T47D (cell line): ENCODE data around the gene FOXP2.
"Not testable (repeated sequence)": the region's sequence is repeated elsewhere in the genome, so short reads cannot be mapped to it uniquely, and the experiment has no call there.

Experiments used
- DNase-seq, 2 experiments: peaks; one replicate each; pipeline versions ENCODE4 v3.0.0 to v3.0.0-alpha.2; 2011 to 2012; ENCODE audit warnings: low read depth in 1 of 2, low spot score in 1 of 2
- JUND ChIP-seq: IDR thresholded peaks from 2 replicates; pipeline ENCODE4 v1.6.1; 2012; ENCODE audit warnings: low read depth
- in situ Hi-C: cut with HindIII; loops from 2 replicates; pipeline ENCODE4 v1.10.0; 2016; ENCODE audit warnings: low sequenced_read_pairs, low pct_unique_long_range_greater_than_20kb

The FOXP2 gene

GRCh38 chr7:114531326-114531725, 116.7 kb downstream of the FOXP2 start:
- no peak for DNase-seq
- in situ Hi-C loops = no loop called here
- TF ChIP-seq JUND = no peak

- peak in 1 of 2 experiments; percentile 18 for DNase-seq
- TF ChIP-seq JUND = no peak
- in situ Hi-C loops = no loop called here
Observed at GRCh38 chr7:114533131-114533530, 118.5 kb downstream of the FOXP2 start.

GRCh38 chr7:114534953-114535352, 120.3 kb downstream of the FOXP2 start:
- DNase-seq = no peak
- no peak for TF ChIP-seq JUND
- in situ Hi-C loops = no loop called here

- DNase-seq = peak; percentile 2 to 53
- in situ Hi-C loops = no loop called here
- TF ChIP-seq JUND = no peak
Observed at GRCh38 chr7:114539575-114539974, 125.0 kb downstream of the FOXP2 start.

- DNase-seq = no peak
- in situ Hi-C loops = no loop called here
- no peak for TF ChIP-seq JUND
Observed at GRCh38 chr7:114540291-114540690, 125.7 kb downstream of the FOXP2 start.

- DNase-seq, in situ Hi-C loops: not testable (repeated sequence)
Observed at GRCh38 chr7:114547346-114547745, 132.7 kb downstream of the FOXP2 start.

- no peak for TF ChIP-seq JUND
- in situ Hi-C loops = no loop called here
- DNase-seq = no peak
Observed at GRCh38 chr7:114548081-114548980, 133.7 kb downstream of the FOXP2 start.

GRCh38 chr7:114554781-114555537, 140.3 kb downstream of the FOXP2 start:
- in situ Hi-C loops = no loop called here
- no peak for TF ChIP-seq JUND
- DNase-seq = no peak

GRCh38 chr7:114567416-114567815, 152.8 kb downstream of the FOXP2 start:
- in situ Hi-C loops = no loop called here
- DNase-seq = no peak
- TF ChIP-seq JUND = no peak

- no peak for DNase-seq
- in situ Hi-C loops = no loop called here
- no peak for TF ChIP-seq JUND
Observed at GRCh38 chr7:114569220-114569619, 154.6 kb downstream of the FOXP2 start.

- no peak for DNase-seq
- in situ Hi-C loops = no loop called here
- no peak for TF ChIP-seq JUND
Observed at GRCh38 chr7:114574384-114574783, 159.8 kb downstream of the FOXP2 start.

- no peak for DNase-seq
- TF ChIP-seq JUND = no peak
- in situ Hi-C loops = no loop called here
Observed at GRCh38 chr7:114575098-114575497, 160.5 kb downstream of the FOXP2 start.

GRCh38 chr7:114580963-114581362, 166.3 kb downstream of the FOXP2 start:
- in situ Hi-C loops, DNase-seq: not testable (repeated sequence)
